ENCODE data around the gene SMC1B.

DNA sequence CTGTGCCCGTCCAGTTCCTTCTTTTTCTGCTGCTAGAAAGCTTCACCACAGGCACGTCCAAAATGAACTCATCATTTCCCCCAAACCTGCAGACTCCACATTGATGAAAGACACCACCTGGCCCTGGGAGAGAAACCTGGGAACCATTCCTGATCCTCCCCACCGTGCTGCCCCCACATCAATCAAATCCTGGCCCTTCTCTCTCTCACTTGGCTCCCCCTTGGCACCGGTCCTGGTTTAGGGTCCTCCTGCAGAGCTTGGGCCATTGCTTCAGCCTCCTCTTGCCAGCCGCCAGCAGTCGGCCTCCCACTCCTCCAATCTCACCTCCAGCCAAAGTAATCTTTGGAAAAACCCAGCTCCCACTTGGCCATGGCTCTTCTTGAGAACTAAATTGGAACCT, 38.6 kb upstream of the SMC1B start:
- TF ChIP-seq, protein P1, sequence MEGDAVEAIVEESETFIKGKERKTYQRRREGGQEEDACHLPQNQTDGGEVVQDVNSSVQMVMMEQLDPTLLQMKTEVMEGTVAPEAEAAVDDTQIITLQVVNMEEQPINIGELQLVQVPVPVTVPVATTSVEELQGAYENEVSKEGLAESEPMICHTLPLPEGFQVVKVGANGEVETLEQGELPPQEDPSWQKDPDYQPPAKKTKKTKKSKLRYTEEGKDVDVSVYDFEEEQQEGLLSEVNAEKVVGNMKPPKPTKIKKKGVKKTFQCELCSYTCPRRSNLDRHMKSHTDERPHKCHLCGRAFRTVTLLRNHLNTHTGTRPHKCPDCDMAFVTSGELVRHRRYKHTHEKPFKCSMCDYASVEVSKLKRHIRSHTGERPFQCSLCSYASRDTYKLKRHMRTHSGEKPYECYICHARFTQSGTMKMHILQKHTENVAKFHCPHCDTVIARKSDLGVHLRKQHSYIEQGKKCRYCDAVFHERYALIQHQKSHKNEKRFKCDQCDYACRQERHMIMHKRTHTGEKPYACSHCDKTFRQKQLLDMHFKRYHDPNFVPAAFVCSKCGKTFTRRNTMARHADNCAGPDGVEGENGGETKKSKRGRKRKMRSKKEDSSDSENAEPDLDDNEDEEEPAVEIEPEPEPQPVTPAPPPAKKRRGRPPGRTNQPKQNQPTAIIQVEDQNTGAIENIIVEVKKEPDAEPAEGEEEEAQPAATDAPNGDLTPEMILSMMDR (IDR thresholded peaks at IDR 0.05) = no peak
- TF ChIP-seq POLR2A (IDR thresholded peaks at IDR 0.05) = no peak

Measured in uterus (tissue), 2 donors.